ENCODE data around the gene ZNF664.

GRCh38 chr12:123966596-123966995 is 6.4 kb upstream of the ZNF664 start:
- TF ChIP-seq CTCF (conservative IDR thresholded peaks at IDR 0.05; ENCODE audit: low read length) (no peak), EZH2phosphoT487 (IDR thresholded peaks at IDR 0.05; ENCODE audit: borderline replicate concordance, low read depth, low read length) (no peak)
